GM12878 (cell line): ENCODE measurements around the gene MYO7B. TPM values are rescaled to one million over a fixed set of nuclear protein-coding genes. Genes with fewer than 3 reads are reported as not detected.

ENCODE experiments used
- ATAC-seq: fragments of 200-7000 bp; cut with Tn5 transposase; 3 replicates; pipeline ENCODE4 v1.9.1; 2020; ENCODE audit warnings: mild to moderate bottlenecking, moderate library complexity
- BruUV-seq: library from RNA; stranded (reverse); fragments of 400-500 nt; replicated peaks from 2 replicates; lab custom pipeline; 2021; lab: Mats Ljungman, UMichigan
- CTCF ChIA-PET: fragments of 300-600 bp; sonication (Branson Sonifier 250); formaldehyde crosslinking; extraction: SDS; loops from one replicate; lab custom pipeline; 2021; ENCODE audit warnings: inconsistent platforms; lab: Yijun Ruan, JAX
- POLR2A ChIA-PET: fragments of 350-600 bp; formaldehyde crosslinking; extraction: SDS; loops from one replicate; lab custom pipeline; 2021; ENCODE audit warnings: inconsistent platforms; lab: Charles Lee
- RAD21 ChIA-PET: fragments of 300-600 bp; sonication (Branson Sonifier 250); formaldehyde crosslinking; loops from one replicate; lab custom pipeline; 2023; ENCODE audit warnings: antibody characterized with exemption; ENCODE audit not compliant: unreplicated experiment; lab: Charles Lee
- SMC1A ChIA-PET: fragments of 300-600 bp; sonication (Branson Sonifier 250); formaldehyde crosslinking; loops from one replicate; lab custom pipeline; 2023; ENCODE audit not compliant: unreplicated experiment, uncharacterized antibody; lab: Charles Lee
- DNase-seq: peaks from one replicate; pipeline ENCODE4 v3.0.0-alpha.2; 2011; ENCODE audit warnings: low read depth, low spot score
- FAIRE-seq: peaks from 3 replicates; lab custom pipeline; 2011; peaks lifted over from hg19 to GRCh38; lab: Jason Lieb, UNC
- H2AFZ ChIP-seq: 2 replicates; pipeline ENCODE4 v1.6.0; 2011; ENCODE audit warnings: low read depth, low read length, control low read depth; ENCODE audit not compliant: control insufficient read depth
- H3K27ac ChIP-seq: 2 replicates; pipeline ENCODE4 v1.5.1; 2011; ENCODE audit warnings: control low read depth; ENCODE audit not compliant: control insufficient read depth, insufficient read depth
- H3K27me3 ChIP-seq, 2 experiments: replicated peaks in 1 of 2; 2 replicates each; pipeline versions ENCODE4 v1.6.0 to v1.6.1; 2011; ENCODE audit warnings: low read length in 1 of 2; ENCODE audit not compliant: control insufficient read depth in 2 of 2, insufficient read depth in 2 of 2
- H3K36me3 ChIP-seq, 2 experiments: 2 replicates each; pipeline ENCODE4 v1.5.1; 2011; ENCODE audit warnings: low read length in 1 of 2; ENCODE audit not compliant: control insufficient read depth in 2 of 2, insufficient read depth in 2 of 2
- H3K4me1 ChIP-seq: 2 replicates; pipeline ENCODE4 v1.6.1; 2011; ENCODE audit warnings: mild to moderate bottlenecking, low read length, moderate library complexity, mixed read lengths; ENCODE audit not compliant: control insufficient read depth, insufficient read depth
- H3K4me2 ChIP-seq: 2 replicates; pipeline ENCODE4 v1.6.0; 2011; ENCODE audit warnings: control low read depth; ENCODE audit not compliant: control insufficient read depth, insufficient read depth
- H3K4me3 ChIP-seq: fragments of 200-600 bp; sonication (generic); 2 replicates; pipeline ENCODE4 v1.5.1; 2016
- H3K79me2 ChIP-seq: 2 replicates; pipeline ENCODE4 v1.6.0; 2011; ENCODE audit warnings: low read length; ENCODE audit not compliant: control insufficient read depth, insufficient read depth
- H3K9ac ChIP-seq: 2 replicates; pipeline ENCODE4 v1.8.0; 2011; ENCODE audit warnings: low read length, control low read depth, mixed read lengths; ENCODE audit not compliant: control insufficient read depth, insufficient read depth
- H3K9me3 ChIP-seq: replicated peaks from 3 replicates; pipeline ENCODE4 v1.5.1; 2011; ENCODE audit warnings: mild to moderate bottlenecking, low read length; ENCODE audit not compliant: control insufficient read depth, insufficient read depth
- H4K20me1 ChIP-seq: 2 replicates; pipeline ENCODE4 v1.6.0; 2011; ENCODE audit not compliant: control insufficient read depth, insufficient read depth
- CBX5 ChIP-seq: sonication (generic); IDR thresholded peaks from 2 replicates; pipeline ENCODE4 v1.6.1; 2016; ENCODE audit warnings: low read depth, moderate library complexity, mild to moderate bottlenecking, inconsistent platforms
- IKZF1 ChIP-seq: fragments of 450-650 bp; conservative IDR thresholded peaks from 2 replicates; pipeline ENCODE4 v1.6.1; 2017; ENCODE audit warnings: antibody characterized with exemption, mild to moderate bottlenecking
- MTA2 ChIP-seq: fragments of 450-650 bp; IDR thresholded peaks from 2 replicates; pipeline ENCODE4 v1.6.1; 2016; ENCODE audit warnings: low read depth, mild to moderate bottlenecking, moderate library complexity
- NBN ChIP-seq: fragments of 450-650 bp; IDR thresholded peaks from 2 replicates; pipeline ENCODE4 v1.6.1; 2016
- NFXL1 ChIP-seq: fragments of 450-650 bp; IDR thresholded peaks from 2 replicates; pipeline ENCODE4 v1.6.1; 2017; ENCODE audit warnings: antibody characterized with exemption, mild to moderate bottlenecking, borderline replicate concordance
- NFYA ChIP-seq: IDR thresholded peaks from 2 replicates; pipeline ENCODE4 v1.6.1; 2011; ENCODE audit warnings: low read depth, mild to moderate bottlenecking, low read length, improper control_type of control experiment, borderline replicate concordance
- NFYB ChIP-seq: IDR thresholded peaks from 2 replicates; pipeline ENCODE4 v1.6.1; 2011; ENCODE audit warnings: low read depth, mild to moderate bottlenecking, low read length, improper control_type of control experiment, moderate library complexity; ENCODE audit not compliant: insufficient read depth
- RB1 ChIP-seq: fragments of 450-650 bp; formaldehyde crosslinking; IDR thresholded peaks from 2 replicates; pipeline ENCODE4 v1.6.1; 2017; ENCODE audit warnings: mild to moderate bottlenecking, borderline replicate concordance
- SIX5 ChIP-seq: IDR thresholded peaks from 2 replicates; pipeline ENCODE4 v1.6.1; 2011; ENCODE audit warnings: mild to moderate bottlenecking, low read depth, low read length, moderate library complexity; ENCODE audit not compliant: severe bottlenecking
- SRF ChIP-seq, 2 experiments: IDR thresholded peaks; 2 replicates each; pipeline ENCODE4 v1.6.1; 2011; ENCODE audit warnings: low read depth in 2 of 2, low read length in 2 of 2, mild to moderate bottlenecking in 1 of 2, moderate library complexity in 1 of 2
- STAT1 ChIP-seq: fragments of 450-650 bp; conservative IDR thresholded peaks from 2 replicates; pipeline ENCODE4 v1.6.1; 2014; ENCODE audit warnings: antibody characterized with exemption, mild to moderate bottlenecking
- TBL1XR1 ChIP-seq: IDR thresholded peaks from 2 replicates; pipeline ENCODE4 v1.6.1; 2012; ENCODE audit warnings: low read depth, low read length, improper control_type of control experiment
- WRNIP1 ChIP-seq: IDR thresholded peaks from 2 replicates; pipeline ENCODE4 v1.6.1; 2011; ENCODE audit warnings: low read depth, low read length, improper control_type of control experiment, borderline replicate concordance
- ZBTB4 ChIP-seq: fragments of 450-650 bp; formaldehyde crosslinking; IDR thresholded peaks from 2 replicates; pipeline ENCODE4 v1.4.0; 2022; ENCODE audit warnings: mild to moderate bottlenecking, moderate library complexity
- ZNF622 ChIP-seq: fragments of 450-650 bp; IDR thresholded peaks from 2 replicates; pipeline ENCODE4 v1.6.1; 2017; ENCODE audit warnings: mild to moderate bottlenecking, inconsistent platforms
- ZZZ3 ChIP-seq: IDR thresholded peaks from 2 replicates; pipeline ENCODE4 v1.6.1; 2011; ENCODE audit warnings: low read depth; ENCODE audit not compliant: control insufficient read depth, insufficient read length
- WGBS: methylation state at CpG from one replicate; pipeline ENCODE4 v1.1.6; 2016; ENCODE audit warnings: low lambda C conversion rate; ENCODE audit not compliant: insufficient replicate concordance, insufficient coverage; ENCODE audit errors: missing lambda C conversion rate; 5-methylcytosine and 5-hydroxymethylcytosine counted together
- in situ Hi-C: fragments of 300-500 bp; cut with MboI; formaldehyde crosslinking; loops from 9 replicates; pipeline ENCODE4 v1.14.3; 2018; ENCODE audit warnings: mixed read lengths
- intact Hi-C: fragments of 100-400 bp; cut with micrococcal nuclease; formaldehyde crosslinking; loops from one replicate; pipeline ENCODE4 v1.14.2; 2022; ENCODE audit not compliant: unreplicated experiment
- polyA plus RNA-seq, 11 experiments: library from polyadenylated mRNA; depleted of rRNA in 4 of 11; unstranded in 6 of 11; stranded (reverse) in 5 of 11; fragments of >200 nt; fragmentation: Nextera tagmentation in 4 of 11; fragmentation: Illumina TruSeq in 1 of 11; extraction: Ambion mirVana in 4 of 11; extraction: Trizol in 1 of 11; gene quantifications; 1 replicate in 1 of 11; 2 replicates in 10 of 11; pipeline versions ENCODE4 v1.2.1 to v1.2.3, GENCODE V29; 2011 to 2016; ENCODE audit warnings: inconsistent platforms in 2 of 11, missing spikeins in 2 of 11, low read depth in 1 of 11
- total RNA-seq, 4 experiments: library from RNA; depleted of rRNA in 3 of 4; stranded (reverse); fragments of >200 nt in 3 of 4; fragmentation: Illumina TruSeq in 1 of 4; extraction: Trizol in 1 of 4; gene quantifications; 2 replicates each; pipeline versions ENCODE4 v1.2.1 to v1.2.3, GENCODE V29; 2013 to 2021
- TF ChIP-seq, protein P1 (sequence below): fragments of 450-650 bp; IDR thresholded peaks from 2 replicates; pipeline ENCODE4 v1.6.1; 2018; ENCODE audit warnings: borderline replicate concordance, mild to moderate bottlenecking; ENCODE audit not compliant: partially characterized antibody
- TF ChIP-seq, protein P2 (sequence below): fragments of 450-650 bp; IDR thresholded peaks from 2 replicates; pipeline ENCODE4 v1.6.1; 2017; ENCODE audit warnings: mild to moderate bottlenecking

Gene MYO7B
- total and polyA plus RNA-seq, 10 of the 15 experiments (the other 5 are each of a cell fraction or from before 2014, with no cell fraction given), result 0.08 to 4.8 (median 1.2) TPM

DNA sequence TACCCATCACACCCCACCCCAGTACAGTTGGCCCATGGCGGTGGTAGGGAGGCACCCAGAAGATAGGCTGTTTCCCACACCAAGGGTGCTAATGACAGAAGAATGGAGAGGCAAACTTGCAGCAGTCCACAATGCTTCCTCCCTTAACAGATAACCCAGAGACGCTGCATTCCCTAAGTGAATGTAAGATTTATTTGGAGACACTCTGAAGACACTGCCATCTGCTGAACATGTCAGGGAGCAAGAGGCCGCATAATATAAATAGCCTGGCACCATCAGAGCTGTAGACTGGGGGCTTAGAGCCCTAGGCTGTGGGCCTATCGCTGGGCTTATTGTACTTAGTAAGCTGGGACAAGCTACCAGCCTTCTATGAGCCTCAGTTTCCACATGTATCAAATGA, 7.0 kb upstream of the MYO7B start:
- WGBS, result 56% methylated on average over 4 of the region's 4 CpGs
- intact Hi-C loops (loop anchor here (5.0 to 10.0 kb wide), 3 partner anchors 119 to 276 kb away; partner anchors contain the start of genes GPR17 and SFT2D3), in situ Hi-C loops (no loop called here)
- H3K79me2 ChIP-seq, result peaks cover 28% of the 10 kb centered on the region
- H2AFZ ChIP-seq, result no peak overlapping the region; the same call in 1 of the 2 replicates
- ChIA-PET SMC1A (no interaction called here), POLR2A (no interaction called here), RAD21 (interaction anchor here (1.1 to 1.4 kb wide), 2 partner anchors 35 to 63 kb away, joined by 3 read pairs; no protein-coding TSS in a partner anchor), CTCF (interaction anchor here (0.8 to 1.8 kb wide), 6 partner anchors 12 to 140 kb away, joined by 3 to 4 read pairs (median 4); no protein-coding TSS in a partner anchor)
- peaks cover 0 to 4% of the 10 kb centered on the region in 2 experiments; a peak in 1 of 4 replicates for H3K36me3 ChIP-seq
- no TSS peak for BruUV-seq
- ATAC-seq (no peak), FAIRE-seq (no peak), DNase-seq (no peak)
- H4K20me1 ChIP-seq, result no peaks in the 10 kb centered on the region; the same call in 1 of the 2 replicates
- H3K4me3 ChIP-seq, result no peak overlapping the region
- TF ChIP-seq WRNIP1, result no peak
- TF ChIP-seq, protein P1, sequence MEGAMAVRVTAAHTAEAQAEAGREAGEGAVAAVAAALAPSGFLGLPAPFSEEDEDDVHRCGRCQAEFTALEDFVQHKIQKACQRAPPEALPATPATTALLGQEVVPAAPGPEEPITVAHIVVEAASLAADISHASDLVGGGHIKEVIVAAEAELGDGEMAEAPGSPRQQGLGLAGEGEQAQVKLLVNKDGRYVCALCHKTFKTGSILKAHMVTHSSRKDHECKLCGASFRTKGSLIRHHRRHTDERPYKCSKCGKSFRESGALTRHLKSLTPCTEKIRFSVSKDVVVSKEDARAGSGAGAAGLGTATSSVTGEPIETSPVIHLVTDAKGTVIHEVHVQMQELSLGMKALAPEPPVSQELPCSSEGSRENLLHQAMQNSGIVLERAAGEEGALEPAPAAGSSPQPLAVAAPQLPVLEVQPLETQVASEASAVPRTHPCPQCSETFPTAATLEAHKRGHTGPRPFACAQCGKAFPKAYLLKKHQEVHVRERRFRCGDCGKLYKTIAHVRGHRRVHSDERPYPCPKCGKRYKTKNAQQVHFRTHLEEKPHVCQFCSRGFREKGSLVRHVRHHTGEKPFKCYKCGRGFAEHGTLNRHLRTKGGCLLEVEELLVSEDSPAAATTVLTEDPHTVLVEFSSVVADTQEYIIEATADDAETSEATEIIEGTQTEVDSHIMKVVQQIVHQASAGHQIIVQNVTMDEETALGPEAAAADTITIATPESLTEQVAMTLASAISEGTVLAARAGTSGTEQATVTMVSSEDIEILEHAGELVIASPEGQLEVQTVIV, result no peak
- no peak for TF ChIP-seq SIX5
- no peak for TF ChIP-seq STAT1
- TF ChIP-seq NFXL1, result no peak
- no peak for TF ChIP-seq CBX5
- TF ChIP-seq SRF (IDR thresholded peaks at IDR 0.05; ENCODE audit: low read depth in 2 of 2, low read length in 2 of 2), result no peak
- no peak for TF ChIP-seq ZBTB4 (CRISPR knock-in tag)
- no peak for TF ChIP-seq ZZZ3
- TF ChIP-seq NFYB, result no peak
- TF ChIP-seq ZNF622, result no peak
- no peak for TF ChIP-seq TBL1XR1
- no peak for TF ChIP-seq MTA2
- no peak for TF ChIP-seq NBN
- TF ChIP-seq RB1, result no peak
- no peak for TF ChIP-seq IKZF1
- TF ChIP-seq NFYA, result no peak
- TF ChIP-seq, protein P2, sequence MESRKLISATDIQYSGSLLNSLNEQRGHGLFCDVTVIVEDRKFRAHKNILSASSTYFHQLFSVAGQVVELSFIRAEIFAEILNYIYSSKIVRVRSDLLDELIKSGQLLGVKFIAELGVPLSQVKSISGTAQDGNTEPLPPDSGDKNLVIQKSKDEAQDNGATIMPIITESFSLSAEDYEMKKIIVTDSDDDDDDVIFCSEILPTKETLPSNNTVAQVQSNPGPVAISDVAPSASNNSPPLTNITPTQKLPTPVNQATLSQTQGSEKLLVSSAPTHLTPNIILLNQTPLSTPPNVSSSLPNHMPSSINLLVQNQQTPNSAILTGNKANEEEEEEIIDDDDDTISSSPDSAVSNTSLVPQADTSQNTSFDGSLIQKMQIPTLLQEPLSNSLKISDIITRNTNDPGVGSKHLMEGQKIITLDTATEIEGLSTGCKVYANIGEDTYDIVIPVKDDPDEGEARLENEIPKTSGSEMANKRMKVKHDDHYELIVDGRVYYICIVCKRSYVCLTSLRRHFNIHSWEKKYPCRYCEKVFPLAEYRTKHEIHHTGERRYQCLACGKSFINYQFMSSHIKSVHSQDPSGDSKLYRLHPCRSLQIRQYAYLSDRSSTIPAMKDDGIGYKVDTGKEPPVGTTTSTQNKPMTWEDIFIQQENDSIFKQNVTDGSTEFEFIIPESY, result no peak
- H3K27me3 ChIP-seq, result no peaks in the 10 kb centered on the region
- no peak overlapping the region for H3K27ac ChIP-seq
- H3K9ac ChIP-seq, result no peak overlapping the region
- H3K9me3 ChIP-seq, result no peaks in the 10 kb centered on the region
- no peaks in the 10 kb centered on the region for H3K4me1 ChIP-seq
- no peak overlapping the region for H3K4me2 ChIP-seq
